ENCODE measurements around the gene TAF7.
A peak's percentile ranks its signal among the peaks of the same experiment; 100 is the strongest.
"Not testable (repeated sequence)": the region's sequence is repeated elsewhere in the genome, so short reads cannot be mapped to it uniquely, and the experiment has no call there.

The TAF7 gene

DNA sequence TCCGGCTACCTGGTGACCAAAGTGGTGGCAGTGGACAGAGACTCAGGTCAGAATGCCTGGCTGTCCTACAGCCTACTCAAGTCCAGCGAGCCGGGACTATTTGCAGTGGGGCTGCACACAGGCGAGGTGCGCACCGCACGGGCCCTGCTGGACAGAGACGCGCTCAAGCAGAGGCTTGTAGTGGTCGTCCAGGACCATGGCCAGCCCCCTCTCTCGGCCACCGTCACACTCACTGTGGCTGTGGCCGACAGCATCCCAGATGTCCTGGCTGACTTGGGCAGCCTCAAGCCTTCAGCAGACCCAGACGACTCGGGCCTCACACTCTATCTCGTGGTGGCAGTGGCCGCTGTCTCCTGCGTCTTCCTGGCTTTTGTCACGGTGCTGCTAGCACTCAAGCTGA, 36.4 kb upstream of the TAF7 start:
- TF ChIP-seq, protein P1, sequence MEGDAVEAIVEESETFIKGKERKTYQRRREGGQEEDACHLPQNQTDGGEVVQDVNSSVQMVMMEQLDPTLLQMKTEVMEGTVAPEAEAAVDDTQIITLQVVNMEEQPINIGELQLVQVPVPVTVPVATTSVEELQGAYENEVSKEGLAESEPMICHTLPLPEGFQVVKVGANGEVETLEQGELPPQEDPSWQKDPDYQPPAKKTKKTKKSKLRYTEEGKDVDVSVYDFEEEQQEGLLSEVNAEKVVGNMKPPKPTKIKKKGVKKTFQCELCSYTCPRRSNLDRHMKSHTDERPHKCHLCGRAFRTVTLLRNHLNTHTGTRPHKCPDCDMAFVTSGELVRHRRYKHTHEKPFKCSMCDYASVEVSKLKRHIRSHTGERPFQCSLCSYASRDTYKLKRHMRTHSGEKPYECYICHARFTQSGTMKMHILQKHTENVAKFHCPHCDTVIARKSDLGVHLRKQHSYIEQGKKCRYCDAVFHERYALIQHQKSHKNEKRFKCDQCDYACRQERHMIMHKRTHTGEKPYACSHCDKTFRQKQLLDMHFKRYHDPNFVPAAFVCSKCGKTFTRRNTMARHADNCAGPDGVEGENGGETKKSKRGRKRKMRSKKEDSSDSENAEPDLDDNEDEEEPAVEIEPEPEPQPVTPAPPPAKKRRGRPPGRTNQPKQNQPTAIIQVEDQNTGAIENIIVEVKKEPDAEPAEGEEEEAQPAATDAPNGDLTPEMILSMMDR (conservative IDR thresholded peaks at IDR 0.05; ENCODE audit: low read depth, low read length) = no peak
- no peak for DNase-seq (ENCODE audit: low read depth)
- H3K4me3 ChIP-seq (ENCODE audit: low read depth, low read length) = no peak overlapping the region

- TF ChIP-seq, protein P1 (conservative IDR thresholded peaks at IDR 0.05; ENCODE audit: low read depth, low read length) = no peak
- no peak overlapping the region for H3K4me3 ChIP-seq (ENCODE audit: low read depth, low read length)
- no peak for DNase-seq (ENCODE audit: low read depth)
These were observed 35.5 kb upstream of the TAF7 start for GRCh38 chr5:141356133-141356532.

DNA sequence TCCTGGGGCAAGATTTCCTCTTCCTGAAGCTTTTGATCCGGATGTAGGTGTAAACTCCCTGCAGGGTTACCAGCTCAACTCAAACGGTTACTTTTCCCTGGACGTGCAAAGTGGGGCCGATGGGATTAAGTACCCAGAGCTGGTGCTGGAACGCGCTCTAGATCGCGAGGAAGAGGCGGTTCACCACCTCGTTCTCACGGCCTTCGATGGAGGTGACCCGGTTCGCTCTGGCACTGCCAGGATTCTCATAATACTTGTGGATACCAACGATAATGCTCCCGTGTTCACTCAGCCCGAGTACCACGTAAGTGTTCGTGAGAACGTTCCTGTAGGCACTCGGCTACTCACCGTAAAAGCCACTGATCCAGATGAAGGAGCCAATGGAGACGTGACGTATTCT, 35.1 kb upstream of the TAF7 start:
- H3K4me3 ChIP-seq (ENCODE audit: low read depth, low read length) = no peak overlapping the region
- DNase-seq (ENCODE audit: low read depth) = no peak
- TF ChIP-seq, protein P1 (conservative IDR thresholded peaks at IDR 0.05; ENCODE audit: low read depth, low read length) = no peak

DNA sequence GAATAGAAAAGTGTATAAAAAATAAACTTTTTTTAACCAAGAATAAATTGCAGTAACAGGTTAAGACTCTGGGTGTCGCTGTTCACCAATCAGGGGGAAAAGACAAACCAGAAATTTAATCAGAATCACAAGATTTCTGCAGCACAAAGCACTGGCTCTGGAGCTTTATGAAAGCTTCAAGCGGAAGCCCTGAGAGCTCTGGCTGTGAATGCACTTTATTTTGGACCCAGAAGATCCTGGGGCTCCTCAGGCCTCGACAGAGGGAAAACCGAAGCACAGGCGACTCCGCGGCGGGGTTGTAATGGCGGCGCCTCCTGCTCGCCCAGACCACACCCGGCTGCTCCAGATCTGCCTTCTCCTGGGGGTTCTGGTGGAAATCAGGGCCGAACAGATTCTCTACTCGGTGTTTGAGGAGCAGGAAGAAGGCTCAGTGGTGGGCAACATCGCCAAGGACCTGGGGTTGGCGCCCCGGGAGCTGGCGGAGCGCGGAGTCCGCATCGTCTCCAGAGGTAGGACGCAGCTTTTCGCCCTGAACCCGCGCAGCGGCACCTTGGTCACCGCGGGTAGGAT, 34.4 kb upstream of the TAF7 start, which contains the start of gene PCDHGA4:
Gene PCDHGA4, plus strand, starts transcription at position 122 of the 570 bp plus-strand sequence. Its CDS starts 87 bp downstream, at position 209.
- TF ChIP-seq, protein P1 (conservative IDR thresholded peaks at IDR 0.05; ENCODE audit: low read depth, low read length) = peak; percentile 43
- H3K4me3 ChIP-seq (ENCODE audit: low read depth, low read length) = peak within 1 kb of the TSS; percentile 39
- no peak for DNase-seq (ENCODE audit: low read depth)

- DNase-seq (ENCODE audit: low read depth) = no peak
- no peak overlapping the region for H3K4me3 ChIP-seq (ENCODE audit: low read depth, low read length)
- TF ChIP-seq, protein P1 (conservative IDR thresholded peaks at IDR 0.05; ENCODE audit: low read depth, low read length) = no peak
These were observed 31.0 kb upstream of the TAF7 start for GRCh38 chr5:141351591-141351990.

GRCh38 chr5:141349917-141350619, 29.5 kb upstream of the TAF7 start, which contains the start of gene PCDHGB1:
TSS of gene PCDHGB1 (plus strand) at chr5:141350099. CDS start at chr5:141350261, 162 bp downstream.
- TF ChIP-seq, protein P1 (conservative IDR thresholded peaks at IDR 0.05; ENCODE audit: low read depth, low read length) = peak; percentile 51
- H3K4me3 ChIP-seq (ENCODE audit: low read depth, low read length) = peak within 1 kb of the TSS; percentile 9
- peak; percentile 47 for DNase-seq (ENCODE audit: low read depth)

GRCh38 chr5:141346017-141346416, 25.4 kb upstream of the TAF7 start:
- not testable (repeated sequence) for H3K4me3 ChIP-seq (ENCODE audit: low read depth, low read length); DNase-seq (ENCODE audit: low read depth)

Data from choroid plexus epithelial cell (primary cell).